HG03135 (cell line): ENCODE measurements around the gene SIGLECL1.

ENCODE experiments used
- ATAC-seq: cut with Tn5 transposase; IDR thresholded peaks from one replicate; pipeline ENCODE4 v1.9.1; 2021; ENCODE audit warnings: mild to moderate bottlenecking, moderate library complexity; ENCODE audit not compliant: unreplicated experiment

Gene SIGLECL1

GRCh38 chr19:51295382-51296126 lies 44.7 kb downstream of the SIGLECL1 start:
- ATAC-seq, result no peak

GRCh38 chr19:51296336-51297093 lies 45.6 kb downstream of the SIGLECL1 start:
- no peak for ATAC-seq

- ATAC-seq, result no peak
Observed at GRCh38 chr19:51297406-51297805, 46.5 kb downstream of the SIGLECL1 start.

GRCh38 chr19:51301266-51301665 lies 50.4 kb downstream of the SIGLECL1 start:
- no peak for ATAC-seq

GRCh38 chr19:51305479-51305878 lies 54.6 kb downstream of the SIGLECL1 start:
- no peak for ATAC-seq

GRCh38 chr19:51311351-51312257 lies 60.7 kb downstream of the SIGLECL1 start, which contains the start of gene IGLON5:
Gene IGLON5, plus strand, starts transcription at chr19:51311644. Its CDS starts 204 bp downstream, at chr19:51311848.
- ATAC-seq, result no peak

- ATAC-seq, result no peak
Observed at GRCh38 chr19:51316688-51317087, 65.8 kb downstream of the SIGLECL1 start.

GRCh38 chr19:51317376-51317775 lies 66.5 kb downstream of the SIGLECL1 start:
- ATAC-seq, result no peak

GRCh38 chr19:51317968-51318367 lies 67.1 kb downstream of the SIGLECL1 start:
- no peak for ATAC-seq
